ENCODE results near the gene TSPAN10. TPM values are rescaled to one million over a fixed set of nuclear protein-coding genes. Genes with fewer than 3 reads are reported as not detected.

TSPAN10 gene
- total RNA-seq, 4 donors from 2014 or later, result 0.22 to 0.84 TPM; not detected in 2

DNA sequence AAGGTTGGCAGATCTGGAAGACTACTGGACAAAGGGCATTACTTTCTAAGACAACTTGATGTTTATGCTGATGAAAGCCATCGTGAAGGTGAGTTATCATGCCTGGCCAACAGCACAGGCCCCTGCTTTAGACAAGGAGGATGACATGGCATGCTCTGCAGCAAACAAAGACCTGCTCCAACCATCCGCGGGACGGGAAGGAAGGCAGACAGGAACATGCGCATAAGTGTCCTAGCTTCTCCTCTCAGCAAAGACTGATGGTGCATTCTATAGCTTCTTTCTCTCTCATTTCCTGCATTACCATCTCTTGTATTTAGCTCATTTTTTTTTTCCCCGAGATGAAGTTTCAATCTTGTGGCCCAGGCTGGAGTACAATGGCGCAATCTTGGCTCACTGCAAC lies 5.5 kb upstream of the TSPAN10 start:
- no peaks in the 10 kb centered on the region for H3K27me3 ChIP-seq
- TF ChIP-seq POLR2A (IDR thresholded peaks at IDR 0.05) (no peak), EP300 (IDR thresholded peaks at IDR 0.05) (no peak)
- TF ChIP-seq, protein P1, sequence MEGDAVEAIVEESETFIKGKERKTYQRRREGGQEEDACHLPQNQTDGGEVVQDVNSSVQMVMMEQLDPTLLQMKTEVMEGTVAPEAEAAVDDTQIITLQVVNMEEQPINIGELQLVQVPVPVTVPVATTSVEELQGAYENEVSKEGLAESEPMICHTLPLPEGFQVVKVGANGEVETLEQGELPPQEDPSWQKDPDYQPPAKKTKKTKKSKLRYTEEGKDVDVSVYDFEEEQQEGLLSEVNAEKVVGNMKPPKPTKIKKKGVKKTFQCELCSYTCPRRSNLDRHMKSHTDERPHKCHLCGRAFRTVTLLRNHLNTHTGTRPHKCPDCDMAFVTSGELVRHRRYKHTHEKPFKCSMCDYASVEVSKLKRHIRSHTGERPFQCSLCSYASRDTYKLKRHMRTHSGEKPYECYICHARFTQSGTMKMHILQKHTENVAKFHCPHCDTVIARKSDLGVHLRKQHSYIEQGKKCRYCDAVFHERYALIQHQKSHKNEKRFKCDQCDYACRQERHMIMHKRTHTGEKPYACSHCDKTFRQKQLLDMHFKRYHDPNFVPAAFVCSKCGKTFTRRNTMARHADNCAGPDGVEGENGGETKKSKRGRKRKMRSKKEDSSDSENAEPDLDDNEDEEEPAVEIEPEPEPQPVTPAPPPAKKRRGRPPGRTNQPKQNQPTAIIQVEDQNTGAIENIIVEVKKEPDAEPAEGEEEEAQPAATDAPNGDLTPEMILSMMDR (IDR thresholded peaks at IDR 0.05), result no peak
- 78 to 90% methylated on average over 7 of the region's 7 CpGs for WGBS, 2 donors
- peaks cover 4 to 34% (median 14%) of the 10 kb centered on the region in 3 donors for H3K36me3 ChIP-seq
- no peak for DNase-seq (ENCODE audit: low spot score in 2 of 2)
- no peak overlapping the region for H3K27ac ChIP-seq
- H3K9me3 ChIP-seq, result no peaks in the 10 kb centered on the region
- peaks cover 0 to 39% (median 21%) of the 10 kb centered on the region in 4 donors for H3K4me1 ChIP-seq
- H3K4me3 ChIP-seq, result no peak overlapping the region

DNA sequence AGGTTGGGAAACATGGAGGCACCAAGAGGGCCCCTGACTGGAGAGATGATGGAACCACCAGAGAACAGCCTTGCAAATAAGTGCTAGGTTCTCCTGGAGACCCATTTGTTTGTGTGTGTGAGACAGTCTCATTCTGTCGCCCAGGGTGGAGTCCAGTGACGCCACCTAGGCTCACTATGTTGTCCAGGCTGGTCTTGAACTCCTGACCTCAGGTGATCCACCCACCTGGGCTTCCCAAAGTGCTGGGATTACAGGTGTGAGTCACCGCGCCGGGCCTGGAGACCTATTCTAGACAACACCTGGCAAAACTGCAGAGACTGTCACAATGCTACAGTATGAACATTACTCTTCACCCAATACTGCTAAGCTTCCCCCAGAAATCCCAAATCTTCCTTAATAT lies 1.6 kb upstream of the TSPAN10 start:
- H3K4me3 ChIP-seq, result peak overlapping the region in 2 of 4 donors; percentile 78 to 99
- 72 to 87% methylated on average over 5 of the region's 5 CpGs for WGBS, 2 donors
- peaks cover 0 to 5% (median 0%) of the 10 kb centered on the region in 3 donors for H3K36me3 ChIP-seq
- H3K27ac ChIP-seq, result no peak overlapping the region
- no peaks in the 10 kb centered on the region for H3K9me3 ChIP-seq
- no peak for DNase-seq (ENCODE audit: low spot score in 2 of 2)
- no peak for TF ChIP-seq POLR2A (IDR thresholded peaks at IDR 0.05)
- TF ChIP-seq, protein P1 (IDR thresholded peaks at IDR 0.05), result no peak
- no peak for TF ChIP-seq EP300 (IDR thresholded peaks at IDR 0.05)
- peaks cover 0 to 46% (median 24%) of the 10 kb centered on the region in 4 donors for H3K4me1 ChIP-seq
- no peaks in the 10 kb centered on the region for H3K27me3 ChIP-seq

DNA sequence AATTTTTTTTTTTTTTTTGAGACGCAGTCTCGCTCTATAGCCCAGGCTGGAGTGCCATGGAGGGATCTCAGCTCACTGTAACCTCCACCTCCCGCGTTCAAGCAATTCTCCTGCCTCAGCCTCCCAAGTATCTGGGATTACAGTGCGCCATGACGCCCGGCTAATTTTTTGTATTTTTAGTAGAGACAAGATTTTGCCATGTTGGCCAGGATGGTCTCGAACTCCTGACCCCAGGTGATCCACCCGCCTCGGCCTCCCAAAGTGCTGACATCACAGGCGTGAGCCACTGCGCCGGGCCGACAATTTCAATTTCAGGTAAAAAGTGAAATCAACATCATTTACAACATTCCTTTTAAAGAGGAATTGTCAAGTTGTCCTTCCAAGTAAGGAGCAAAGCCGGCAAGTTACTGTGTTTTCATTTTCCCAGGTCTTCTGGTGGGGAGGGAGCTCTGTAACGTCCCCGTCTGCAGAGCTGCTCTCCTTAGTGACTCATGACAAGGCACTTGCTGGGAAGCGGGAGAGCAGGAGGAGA lies 957 bp upstream of the TSPAN10 start:
- Histone ChIP-seq H3K4me3 (peak overlapping the region; percentile 56 to 99 (median 86)), H3K4me1 (peaks cover 0 to 46% (median 24%) of the 10 kb centered on the region in 4 donors), H3K27me3 (no peaks in the 10 kb centered on the region), H3K27ac (peak overlapping the region; percentile 10 to 92 (median 88)), H3K9me3 (no peaks in the 10 kb centered on the region), H3K36me3 (peaks cover 0 to 11% (median 0%) of the 10 kb centered on the region in 3 donors)
- TF ChIP-seq, protein P1 (IDR thresholded peaks at IDR 0.05), result no peak
- TF ChIP-seq POLR2A (IDR thresholded peaks at IDR 0.05), result no peak
- no peak for TF ChIP-seq EP300 (IDR thresholded peaks at IDR 0.05)
- WGBS, 2 donors, result 39 to 45% methylated on average over 18 of the region's 18 CpGs
- DNase-seq (ENCODE audit: low spot score in 2 of 2), result no peak

DNA sequence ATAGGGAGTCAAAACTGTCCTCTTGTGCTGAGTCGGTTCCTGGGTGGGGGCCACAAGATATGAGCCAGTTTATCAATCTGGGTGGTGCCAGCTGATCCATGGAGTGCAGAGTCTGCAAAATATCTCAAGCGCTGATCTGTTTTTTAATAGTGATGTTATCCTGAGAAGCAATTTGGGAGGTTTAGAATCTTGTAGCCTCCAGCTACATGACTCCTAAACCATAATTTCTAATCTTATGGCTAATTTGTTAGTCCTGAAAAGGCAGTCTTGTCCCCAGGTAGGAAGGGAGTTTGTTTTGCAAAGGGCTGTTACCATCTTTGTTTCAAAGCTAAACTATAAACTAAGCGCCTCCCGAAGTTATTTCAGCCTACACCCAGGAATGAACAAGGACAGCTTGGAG lies 1.7 kb downstream of the TSPAN10 start:
- WGBS, 2 donors, result 81 to 85% methylated on average over 4 of the region's 4 CpGs
- Histone ChIP-seq H3K27me3 (no peaks in the 10 kb centered on the region), H3K27ac (no peak overlapping the region), H3K9me3 (no peaks in the 10 kb centered on the region), H3K36me3 (peaks cover 0 to 17% (median 0%) of the 10 kb centered on the region in 3 donors), H3K4me1 (peaks cover 0 to 33% (median 24%) of the 10 kb centered on the region in 4 donors), H3K4me3 (no peak overlapping the region)
- no peak for TF ChIP-seq POLR2A (IDR thresholded peaks at IDR 0.05)
- no peak for TF ChIP-seq EP300 (IDR thresholded peaks at IDR 0.05)
- TF ChIP-seq, protein P1 (IDR thresholded peaks at IDR 0.05), result no peak
- no peak for DNase-seq (ENCODE audit: low spot score in 2 of 2)

DNA sequence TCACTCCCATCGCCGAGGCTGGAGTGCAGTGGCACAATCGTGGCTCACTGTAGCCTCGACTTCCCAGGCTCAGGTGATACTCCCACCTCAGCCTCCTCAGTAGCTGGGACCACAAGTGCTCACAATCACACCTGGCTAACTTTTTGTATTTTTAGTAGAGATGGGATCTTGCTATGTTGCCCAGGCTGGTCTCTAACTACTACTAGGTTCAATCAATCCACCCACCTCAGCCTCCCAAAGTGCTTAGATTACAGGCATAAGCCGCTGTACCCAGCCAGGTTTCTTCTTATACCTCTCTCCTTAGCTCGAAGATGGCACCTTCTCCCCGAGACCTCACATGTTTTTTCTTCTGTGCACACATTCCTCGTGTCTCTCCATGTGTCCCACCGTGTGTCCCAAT lies 3.0 kb downstream of the TSPAN10 start:
- no peak for DNase-seq (ENCODE audit: low spot score in 2 of 2)
- no peaks in the 10 kb centered on the region for H3K9me3 ChIP-seq
- H3K27me3 ChIP-seq, result no peaks in the 10 kb centered on the region
- TF ChIP-seq POLR2A (IDR thresholded peaks at IDR 0.05) (no peak), EP300 (IDR thresholded peaks at IDR 0.05) (no peak)
- TF ChIP-seq, protein P1 (IDR thresholded peaks at IDR 0.05), result no peak
- H3K4me3 ChIP-seq, result no peak overlapping the region
- peaks cover 0 to 17% (median 0%) of the 10 kb centered on the region in 3 donors for H3K36me3 ChIP-seq
- H3K4me1 ChIP-seq, result peaks cover 0 to 20% (median 14%) of the 10 kb centered on the region in 4 donors
- WGBS, 2 donors, result 89 to 94% methylated on average over 9 of the region's 9 CpGs
- H3K27ac ChIP-seq, result no peak overlapping the region

Data from tibial nerve (tissue), 4 donors.